ENCODE data around the gene AADACL3.

The AADACL3 gene

GRCh38 chr1:12678820-12679219 is 37.1 kb upstream of the AADACL3 start:
- no peak overlapping the region for H3K4me3 ChIP-seq (ENCODE audit: low read length)
- TF ChIP-seq CTCF (IDR thresholded peaks at IDR 0.05; ENCODE audit: insufficient read depth, low read depth, low read length, missing control alignments), result no peak
- no peak for DNase-seq (ENCODE audit: low read depth)

- no peak overlapping the region for H3K4me3 ChIP-seq (ENCODE audit: low read length)
- DNase-seq (ENCODE audit: low read depth), result no peak
- TF ChIP-seq CTCF (IDR thresholded peaks at IDR 0.05; ENCODE audit: insufficient read depth, low read depth, low read length, missing control alignments), result no peak
Observed at GRCh38 chr1:12690156-12690555, 25.8 kb upstream of the AADACL3 start.

GRCh38 chr1:12692967-12693782 is 22.7 kb upstream of the AADACL3 start:
- no peak overlapping the region for H3K4me3 ChIP-seq (ENCODE audit: low read length)
- DNase-seq (ENCODE audit: low read depth), result no peak
- TF ChIP-seq CTCF (IDR thresholded peaks at IDR 0.05; ENCODE audit: insufficient read depth, low read depth, low read length, missing control alignments), result no peak

- no peak for TF ChIP-seq CTCF (IDR thresholded peaks at IDR 0.05; ENCODE audit: insufficient read depth, low read depth, low read length, missing control alignments)
- no peak for DNase-seq (ENCODE audit: low read depth)
- no peak overlapping the region for H3K4me3 ChIP-seq (ENCODE audit: low read length)
Observed at GRCh38 chr1:12696658-12697057, 19.3 kb upstream of the AADACL3 start.

- TF ChIP-seq CTCF (IDR thresholded peaks at IDR 0.05; ENCODE audit: insufficient read depth, low read depth, low read length, missing control alignments), result no peak
- no peak for DNase-seq (ENCODE audit: low read depth)
- no peak overlapping the region for H3K4me3 ChIP-seq (ENCODE audit: low read length)
Observed at GRCh38 chr1:12697397-12697796, 18.5 kb upstream of the AADACL3 start.

GRCh38 chr1:12703821-12704451 is 12.0 kb upstream of the AADACL3 start:
- no peak overlapping the region for H3K4me3 ChIP-seq (ENCODE audit: low read length)
- peak; percentile 23 for DNase-seq (ENCODE audit: low read depth)
- TF ChIP-seq CTCF (IDR thresholded peaks at IDR 0.05; ENCODE audit: insufficient read depth, low read depth, low read length, missing control alignments), result no peak
